ENCODE data around the gene LRRC46.

The LRRC46 gene, protein sequence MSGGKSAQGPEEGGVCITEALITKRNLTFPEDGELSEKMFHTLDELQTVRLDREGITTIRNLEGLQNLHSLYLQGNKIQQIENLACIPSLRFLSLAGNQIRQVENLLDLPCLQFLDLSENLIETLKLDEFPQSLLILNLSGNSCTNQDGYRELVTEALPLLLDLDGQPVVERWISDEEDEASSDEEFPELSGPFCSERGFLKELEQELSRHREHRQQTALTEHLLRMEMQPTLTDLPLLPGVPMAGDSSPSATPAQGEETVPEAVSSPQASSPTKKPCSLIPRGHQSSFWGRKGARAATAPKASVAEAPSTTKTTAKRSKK

DNA sequence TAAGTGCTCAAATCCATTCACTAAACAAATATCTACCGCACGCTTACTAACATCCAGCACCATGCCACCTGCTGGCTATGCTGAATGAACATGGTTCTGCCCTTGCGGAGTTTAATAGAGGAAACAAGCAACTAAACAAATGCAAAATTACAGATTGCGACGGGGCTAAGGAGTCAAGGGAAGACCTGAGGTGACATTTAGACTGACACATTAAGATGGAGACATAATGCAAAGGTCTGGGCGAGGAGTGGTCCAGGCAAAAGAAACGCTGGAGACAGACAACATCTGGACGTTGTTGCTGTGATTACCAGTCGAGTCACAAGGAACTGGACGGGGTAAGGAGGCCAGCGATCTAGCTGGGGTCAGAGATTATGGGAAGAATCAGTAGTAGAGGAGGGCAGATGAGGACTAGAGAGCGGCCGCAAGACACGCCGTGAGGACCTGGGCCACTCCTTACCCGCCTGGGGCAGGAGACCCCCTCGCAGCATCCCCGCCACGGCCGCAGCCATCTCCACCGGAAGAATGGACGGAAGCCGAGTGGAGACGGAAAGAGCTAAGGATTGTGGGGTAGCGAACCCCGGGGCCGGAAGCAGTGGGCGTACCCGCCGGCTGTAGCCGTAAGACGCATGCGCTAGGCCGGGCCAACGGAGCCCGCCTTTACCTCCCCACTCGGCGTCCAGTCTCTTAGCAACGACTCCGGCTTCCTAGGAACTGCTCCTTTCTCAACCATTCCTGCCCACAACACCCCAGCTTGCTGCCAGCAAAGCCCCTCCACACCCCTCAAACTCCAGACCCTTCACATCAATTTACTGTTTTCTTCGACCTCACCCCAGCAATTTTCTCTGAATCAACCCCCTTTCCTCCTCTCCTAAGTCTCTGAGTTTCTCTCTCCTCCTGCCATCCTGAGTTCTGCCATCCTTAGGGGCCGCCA lies at the start of gene LRRC46, which contains the start of gene MRPL10:
Gene LRRC46 (plus strand): TSS at position 668 of the 931 bp plus-strand sequence. CDS start 320 bp downstream, outside the sequence.
Gene MRPL10 (minus strand): TSS at position 539 of the 931 bp plus-strand sequence. CDS start 30 bp downstream, at position 509.
- H3K36me3 Mint-ChIP-seq (ENCODE audit: low read depth), result peaks cover 10% of the 10 kb centered on the region
- peak within 1 kb of the TSS; percentile 91 for H3K4me3 Mint-ChIP-seq
- peak within 1 kb of the TSS; percentile 46 for H3K27ac Mint-ChIP-seq
- peaks cover 32% of the 10 kb centered on the region for H3K4me1 Mint-ChIP-seq
- H3K27me3 Mint-ChIP-seq (ENCODE audit: low read depth, poor library complexity), result peaks cover 3% of the 10 kb centered on the region
- peak; percentile 16 for TF ChIP-seq CTCF (IDR thresholded peaks at IDR 0.05)
- no peaks in the 10 kb centered on the region for H3K9me3 Mint-ChIP-seq
- peak; percentile 91 for DNase-seq

DNA sequence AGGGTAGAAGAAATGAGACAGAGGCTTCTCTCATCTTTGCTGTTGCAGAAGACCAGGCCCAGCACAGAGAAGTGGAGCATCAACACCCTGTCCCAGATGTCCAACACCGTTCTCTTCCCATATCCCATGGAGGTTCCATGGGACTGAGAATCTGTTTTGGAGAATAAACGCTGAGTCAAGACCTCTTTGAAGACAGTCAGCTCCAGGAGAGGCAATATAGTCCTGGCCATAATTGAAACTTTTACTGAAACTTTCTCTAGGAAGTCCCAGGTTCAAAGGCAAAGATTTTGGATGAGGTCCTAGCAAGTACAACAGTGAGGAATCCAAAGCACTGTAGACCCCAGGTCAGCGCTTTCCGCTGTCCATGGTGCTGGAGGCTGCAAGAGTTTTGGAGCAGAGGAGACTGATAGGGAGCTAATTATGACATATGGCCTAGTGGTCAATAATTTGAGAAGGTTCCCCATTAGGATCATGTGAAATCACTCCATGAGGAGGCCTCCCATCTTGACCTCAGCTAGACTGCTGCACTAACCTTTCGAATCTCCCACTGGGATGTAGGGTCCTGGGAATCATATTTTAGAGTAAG lies 45.8 kb upstream of the LRRC46 start:
- Mint-ChIP-seq H3K27me3 (ENCODE audit: low read depth, poor library complexity) (peaks cover 95% of the 10 kb centered on the region), H3K36me3 (ENCODE audit: low read depth) (no peaks in the 10 kb centered on the region), H3K4me3 (no peak overlapping the region), H3K4me1 (no peaks in the 10 kb centered on the region), H3K27ac (no peak overlapping the region), H3K9me3 (no peaks in the 10 kb centered on the region)
- peak; percentile 91 for DNase-seq
- TF ChIP-seq CTCF (IDR thresholded peaks at IDR 0.05), result no peak

DNA sequence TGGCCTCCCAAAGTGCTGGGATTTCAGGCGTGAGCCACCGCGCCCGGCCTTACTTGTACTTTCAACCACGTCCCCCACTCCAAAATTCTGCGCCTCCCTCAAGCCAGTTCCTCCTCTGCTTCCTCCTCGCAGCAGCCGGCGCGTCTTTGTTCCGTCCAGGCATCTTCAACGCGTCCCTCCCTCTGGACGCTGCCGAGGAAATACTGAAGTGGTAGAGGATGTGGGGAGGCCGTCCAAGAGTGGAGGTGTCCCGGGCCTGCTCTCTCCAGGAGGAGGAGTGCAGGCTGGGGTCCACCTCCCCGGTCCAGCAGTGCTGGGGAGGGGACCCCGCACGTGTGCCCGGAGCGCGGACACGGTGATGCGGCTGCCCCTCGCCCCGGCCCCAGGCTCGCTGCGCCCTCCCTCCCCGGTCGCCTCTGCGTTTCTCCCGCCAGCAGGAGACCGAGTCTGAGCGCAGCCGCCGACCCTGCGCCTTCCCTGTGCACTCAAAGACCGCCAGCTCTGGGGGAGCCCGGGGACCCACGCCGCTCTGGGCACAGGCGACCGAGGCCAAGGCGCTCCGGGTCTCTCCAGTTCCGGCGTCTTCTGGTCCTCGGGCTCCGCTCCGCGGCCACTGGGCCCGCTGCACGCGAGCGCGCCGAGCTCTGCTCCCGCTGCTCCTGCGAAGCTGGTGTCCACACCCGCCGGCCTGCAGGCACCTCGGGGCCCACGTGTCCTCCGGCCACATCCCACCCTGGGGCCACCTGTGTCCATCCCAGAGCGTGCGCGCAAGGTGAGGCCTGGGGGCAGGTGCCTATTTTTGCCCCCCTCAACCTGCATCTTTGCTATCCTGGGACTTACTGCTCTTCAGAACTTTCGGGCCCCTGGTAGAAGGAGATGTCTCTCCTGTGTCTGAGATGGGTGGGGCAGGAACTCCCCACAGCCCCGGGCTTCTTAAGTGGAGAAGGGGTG lies 41.6 kb upstream of the LRRC46 start:
- no peaks in the 10 kb centered on the region for H3K36me3 Mint-ChIP-seq (ENCODE audit: low read depth)
- TF ChIP-seq CTCF (IDR thresholded peaks at IDR 0.05), result peak; percentile 34
- peak overlapping the region; percentile 73 for H3K4me3 Mint-ChIP-seq
- DNase-seq, result peak; percentile 70
- no peaks in the 10 kb centered on the region for H3K4me1 Mint-ChIP-seq
- peaks cover 99% of the 10 kb centered on the region for H3K27me3 Mint-ChIP-seq (ENCODE audit: low read depth, poor library complexity)
- H3K27ac Mint-ChIP-seq, result no peak overlapping the region
- H3K9me3 Mint-ChIP-seq, result no peaks in the 10 kb centered on the region

- H3K36me3 Mint-ChIP-seq (ENCODE audit: low read depth), result no peaks in the 10 kb centered on the region
- DNase-seq, result no peak
- no peaks in the 10 kb centered on the region for H3K9me3 Mint-ChIP-seq
- H3K4me3 Mint-ChIP-seq, result peak overlapping the region; percentile 44
- no peaks in the 10 kb centered on the region for H3K4me1 Mint-ChIP-seq
- TF ChIP-seq CTCF (IDR thresholded peaks at IDR 0.05), result no peak
- peaks cover 100% of the 10 kb centered on the region for H3K27me3 Mint-ChIP-seq (ENCODE audit: low read depth, poor library complexity)
- H3K27ac Mint-ChIP-seq, result no peak overlapping the region
Observed at GRCh38 chr17:47791025-47791424, 40.4 kb upstream of the LRRC46 start.

DNA sequence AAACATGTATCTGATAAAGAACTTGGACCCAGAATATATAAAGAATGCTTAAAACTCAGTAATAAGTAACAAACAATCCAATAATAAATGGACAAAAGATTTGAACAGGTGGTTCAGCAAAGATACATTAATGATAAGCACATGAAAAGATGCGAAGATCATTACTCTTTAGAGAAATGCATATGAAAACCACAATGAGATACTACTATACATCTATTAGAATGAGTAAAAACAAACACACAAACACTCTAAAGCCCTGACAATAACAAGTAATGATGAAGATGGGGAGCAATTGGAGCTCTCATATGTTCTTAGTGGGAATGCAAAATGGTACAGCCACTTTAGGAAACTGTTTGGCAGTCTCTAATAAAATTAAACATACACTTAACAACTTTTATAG lies 39.0 kb upstream of the LRRC46 start:
- Mint-ChIP-seq H3K4me3 (no peak overlapping the region), H3K36me3 (ENCODE audit: low read depth) (no peaks in the 10 kb centered on the region), H3K9me3 (no peaks in the 10 kb centered on the region)

More for the DNA sequence above, 39.0 kb upstream of the LRRC46 start:
- peaks cover 97% of the 10 kb centered on the region for H3K27me3 Mint-ChIP-seq (ENCODE audit: low read depth, poor library complexity)
- H3K27ac Mint-ChIP-seq, result no peak overlapping the region
- no peak for DNase-seq
- TF ChIP-seq CTCF (IDR thresholded peaks at IDR 0.05), result no peak
- no peaks in the 10 kb centered on the region for H3K4me1 Mint-ChIP-seq
